PC-9 (cell line): ENCODE results near the gene AP4M1. TPM values are rescaled to one million over a fixed set of nuclear protein-coding genes. Genes with fewer than 3 reads are reported as not detected.

Experiments
- BruUV-seq: library from RNA; stranded (reverse); fragments of 400-500 nt; replicated peaks from 2 replicates; lab custom pipeline; 2021; lab: Mats Ljungman, UMichigan
- CTCF ChIA-PET: fragments of 300-600 bp; sonication (Branson Sonifier 250); formaldehyde crosslinking; loops from one replicate; lab custom pipeline; 2022; ENCODE audit warnings: antibody characterized with exemption; lab: Charles Lee
- POLR2A ChIA-PET: fragments of 300-600 bp; sonication (Branson Sonifier 250); formaldehyde crosslinking; loops from one replicate; lab custom pipeline; 2022; ENCODE audit warnings: antibody characterized with exemption; ENCODE audit not compliant: unreplicated experiment; lab: Charles Lee
- DNase-seq, 2 experiments: peaks; one replicate each; pipeline versions ENCODE4 v3.0.0 to v3.0.0-alpha.2; 2015 to 2022; ENCODE audit warnings: mixed read lengths in 1 of 2
- H2AFZ ChIP-seq: fragments of 200-600 bp; sonication (generic); 2 replicates; pipeline ENCODE4 v1.8.1; 2017; ENCODE audit warnings: antibody characterized with exemption
- H3F3A ChIP-seq: fragments of 200-600 bp; sonication (generic); 2 replicates; pipeline ENCODE4 v1.8.1; 2017; ENCODE audit warnings: antibody characterized with exemption, mild to moderate bottlenecking, low read depth; ENCODE audit not compliant: insufficient read depth
- H3K27ac ChIP-seq: fragments of 200-600 bp; sonication (generic); 2 replicates; pipeline ENCODE4 v1.6.1; 2016; ENCODE audit warnings: mixed run types
- H3K27me3 ChIP-seq: fragments of 200-600 bp; sonication (generic); 2 replicates; pipeline ENCODE4 v1.6.1; 2016; ENCODE audit warnings: low read depth, mixed run types; ENCODE audit not compliant: insufficient read depth
- H3K36me3 ChIP-seq: fragments of 200-600 bp; sonication (generic); 2 replicates; pipeline ENCODE4 v1.6.1; 2016; ENCODE audit warnings: low read depth, mixed run types
- H3K4me1 ChIP-seq: fragments of 200-600 bp; sonication (generic); replicated peaks from 2 replicates; pipeline ENCODE4 v1.6.1; 2016; ENCODE audit warnings: mixed run types; ENCODE audit not compliant: insufficient read depth
- H3K4me2 ChIP-seq: fragments of 200-600 bp; sonication (generic); 2 replicates; pipeline ENCODE4 v1.6.1; 2017; ENCODE audit warnings: mixed run types
- H3K4me3 ChIP-seq: fragments of 200-600 bp; sonication (generic); 2 replicates; pipeline ENCODE4 v1.6.1; 2016; ENCODE audit warnings: mixed run types
- H3K79me2 ChIP-seq: fragments of 200-600 bp; sonication (generic); 2 replicates; pipeline ENCODE4 v1.6.1; 2017; ENCODE audit warnings: low read depth, mixed run types
- H3K9me2 ChIP-seq: fragments of 200-600 bp; sonication (generic); 2 replicates; pipeline ENCODE4 v1.8.1; 2017; ENCODE audit warnings: mild to moderate bottlenecking; ENCODE audit not compliant: insufficient read depth
- H3K9me3 ChIP-seq: fragments of 200-600 bp; sonication (generic); 2 replicates; pipeline ENCODE4 v1.8.1; 2016; ENCODE audit warnings: low read depth; ENCODE audit not compliant: insufficient read depth
- H4K20me1 ChIP-seq: fragments of 200-600 bp; sonication (generic); 2 replicates; pipeline ENCODE4 v1.8.1; 2017; ENCODE audit not compliant: insufficient read depth
- EZH2 ChIP-seq: fragments of 200-600 bp; sonication (generic); IDR thresholded peaks from 2 replicates; pipeline ENCODE4 v1.8.0; 2017; ENCODE audit warnings: antibody characterized with exemption, low read depth
- intact Hi-C: fragments of 100-400 bp; cut with micrococcal nuclease; formaldehyde crosslinking; loops from one replicate; pipeline ENCODE4 v1.10.0; 2022; ENCODE audit not compliant: unreplicated experiment
- total RNA-seq: library from RNA; stranded (reverse); gene quantifications from 2 replicates; pipeline ENCODE4 v1.2.3, GENCODE V29; 2021
- TF ChIP-seq, protein P1 (sequence below): fragments of 200-600 bp; sonication (generic); conservative IDR thresholded peaks from 2 replicates; pipeline ENCODE4 v1.6.1; 2017; ENCODE audit warnings: mixed run types, antibody characterized with exemption, mild to moderate bottlenecking, moderate library complexity

The AP4M1 gene
- total RNA-seq, 1 experiment from 2014 or later = 18.1 TPM

DNA sequence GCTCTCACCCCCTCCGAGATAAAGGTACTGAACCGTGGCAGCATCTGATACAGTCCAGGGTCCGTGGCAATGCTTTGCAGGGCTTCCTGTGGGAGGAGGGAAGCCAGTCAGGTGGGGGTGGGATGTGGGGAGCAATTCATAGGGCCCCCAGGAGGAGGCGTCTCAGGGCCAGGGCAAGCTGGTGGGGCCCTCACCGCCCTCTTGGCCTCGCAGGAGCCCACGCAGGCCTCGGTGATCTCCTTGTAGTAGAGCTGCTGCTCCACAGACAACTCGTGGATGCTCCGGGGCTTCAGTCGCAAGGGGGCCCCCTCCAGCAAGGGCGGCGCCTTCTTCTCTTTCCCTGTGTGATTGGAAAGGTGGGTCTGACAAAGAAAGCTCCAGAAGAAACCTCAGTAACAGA lies 10.5 kb downstream of the AP4M1 start:
- Histone ChIP-seq H3K27ac (no peak overlapping the region), H3K4me1 (no peaks in the 10 kb centered on the region), H3K4me2 (no peak overlapping the region), H3F3A (no peaks in the 10 kb centered on the region; the same call in 1 of the 2 replicates), H2AFZ (no peak overlapping the region), H3K36me3 (peaks cover 4% of the 10 kb centered on the region), H3K4me3 (no peak overlapping the region), H3K9me2 (no peaks in the 10 kb centered on the region), H4K20me1 (no peaks in the 10 kb centered on the region), H3K9me3 (no peaks in the 10 kb centered on the region), H3K27me3 (no peaks in the 10 kb centered on the region), H3K79me2 (no peaks in the 10 kb centered on the region)
- TF ChIP-seq, protein P1, sequence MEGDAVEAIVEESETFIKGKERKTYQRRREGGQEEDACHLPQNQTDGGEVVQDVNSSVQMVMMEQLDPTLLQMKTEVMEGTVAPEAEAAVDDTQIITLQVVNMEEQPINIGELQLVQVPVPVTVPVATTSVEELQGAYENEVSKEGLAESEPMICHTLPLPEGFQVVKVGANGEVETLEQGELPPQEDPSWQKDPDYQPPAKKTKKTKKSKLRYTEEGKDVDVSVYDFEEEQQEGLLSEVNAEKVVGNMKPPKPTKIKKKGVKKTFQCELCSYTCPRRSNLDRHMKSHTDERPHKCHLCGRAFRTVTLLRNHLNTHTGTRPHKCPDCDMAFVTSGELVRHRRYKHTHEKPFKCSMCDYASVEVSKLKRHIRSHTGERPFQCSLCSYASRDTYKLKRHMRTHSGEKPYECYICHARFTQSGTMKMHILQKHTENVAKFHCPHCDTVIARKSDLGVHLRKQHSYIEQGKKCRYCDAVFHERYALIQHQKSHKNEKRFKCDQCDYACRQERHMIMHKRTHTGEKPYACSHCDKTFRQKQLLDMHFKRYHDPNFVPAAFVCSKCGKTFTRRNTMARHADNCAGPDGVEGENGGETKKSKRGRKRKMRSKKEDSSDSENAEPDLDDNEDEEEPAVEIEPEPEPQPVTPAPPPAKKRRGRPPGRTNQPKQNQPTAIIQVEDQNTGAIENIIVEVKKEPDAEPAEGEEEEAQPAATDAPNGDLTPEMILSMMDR = no peak
- no peak for TF ChIP-seq EZH2
- no peak for DNase-seq
- ChIA-PET POLR2A (no interaction called here), CTCF (interaction anchor here (0.6 kb wide), 1 partner anchor 9 kb away, joined by 6 read pairs; no protein-coding TSS in a partner anchor)
- no TSS peak for BruUV-seq
- intact Hi-C loops = no loop called here

DNA sequence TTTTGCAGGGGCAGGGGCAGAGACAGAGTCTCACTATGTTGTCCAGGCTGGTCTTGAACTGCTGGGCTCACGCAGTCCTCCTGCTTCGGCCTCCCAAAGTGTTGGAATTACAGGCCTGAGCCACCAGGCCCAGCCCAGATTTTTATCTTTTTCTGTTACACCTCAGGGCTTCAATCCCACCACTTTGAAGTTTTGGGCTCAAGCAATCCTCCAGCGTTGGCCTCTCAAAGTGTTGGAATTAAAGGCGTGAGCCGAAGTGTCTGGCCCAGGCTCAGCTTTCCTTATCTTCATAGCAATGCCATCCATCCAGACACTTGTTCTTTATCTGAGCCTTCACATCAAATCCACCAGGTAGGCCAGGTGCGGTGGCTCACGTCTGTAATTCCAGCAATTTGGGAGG lies 13.6 kb downstream of the AP4M1 start:
- CTCF ChIA-PET = no interaction called here
- Histone ChIP-seq H3K4me2 (no peak overlapping the region), H2AFZ (no peak overlapping the region), H3K4me1 (no peaks in the 10 kb centered on the region; the same call in 1 of the 2 replicates), H4K20me1 (no peaks in the 10 kb centered on the region), H3F3A (no peaks in the 10 kb centered on the region; the same call in 1 of the 2 replicates), H3K27me3 (no peaks in the 10 kb centered on the region), H3K9me3 (no peaks in the 10 kb centered on the region), H3K4me3 (no peak overlapping the region), H3K9me2 (no peaks in the 10 kb centered on the region), H3K79me2 (no peaks in the 10 kb centered on the region), H3K36me3 (no peaks in the 10 kb centered on the region), H3K27ac (no peak overlapping the region)
- TF ChIP-seq, protein P1 = no peak
- no TSS peak for BruUV-seq
- POLR2A ChIA-PET = no interaction called here
- DNase-seq = no peak
- intact Hi-C loops = no loop called here

DNA sequence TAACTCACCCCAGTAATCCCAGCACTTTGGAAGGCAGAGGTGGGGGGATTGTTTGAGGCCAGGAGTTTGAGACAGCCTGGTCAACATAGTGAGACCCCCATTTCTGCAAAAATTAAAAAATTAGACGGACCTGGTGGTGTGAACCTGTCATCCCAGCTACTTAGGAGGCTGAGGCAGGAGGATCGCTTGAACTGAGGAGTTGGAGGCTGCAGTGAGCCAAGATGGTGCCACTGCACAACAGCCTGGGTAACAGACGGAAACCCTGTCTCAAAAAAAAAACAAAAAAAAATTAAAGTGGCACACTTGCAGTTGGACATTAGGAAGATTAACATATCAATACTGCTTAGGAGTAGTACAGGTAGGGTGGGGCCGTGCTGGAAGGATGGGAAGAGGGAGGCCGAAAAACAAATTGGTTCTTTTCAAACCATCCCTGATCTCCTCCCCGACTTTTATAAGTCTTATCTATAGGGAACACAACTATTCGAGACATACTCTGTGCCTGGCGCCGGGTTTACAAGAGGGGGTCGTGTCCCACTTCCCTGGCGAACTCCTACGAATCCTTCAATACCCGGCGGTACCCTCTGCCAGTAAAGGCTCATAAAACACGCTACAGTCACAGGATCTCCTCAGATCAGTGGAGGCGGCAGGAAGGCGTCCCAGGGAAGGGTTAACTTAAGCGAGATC lies 17.1 kb downstream of the AP4M1 start:
- TSS peak; percentile 44 for BruUV-seq
- Histone ChIP-seq H3K4me2 (peak overlapping the region; percentile 87), H3K79me2 (no peaks in the 10 kb centered on the region), H3K9me2 (no peaks in the 10 kb centered on the region), H3K27ac (no peak overlapping the region; the same call in 1 of the 2 replicates), H3F3A (no peaks in the 10 kb centered on the region; the same call in 1 of the 2 replicates), H4K20me1 (no peaks in the 10 kb centered on the region), H3K4me1 (peaks cover 5% of the 10 kb centered on the region; the same call in 1 of the 2 replicates), H2AFZ (peak overlapping the region; percentile 89), H3K36me3 (no peaks in the 10 kb centered on the region), H3K9me3 (no peaks in the 10 kb centered on the region), H3K27me3 (no peaks in the 10 kb centered on the region), H3K4me3 (peak overlapping the region; percentile 76)
- TF ChIP-seq, protein P1 = no peak
- TF ChIP-seq EZH2 = no peak
- POLR2A ChIA-PET = no interaction called here
- no peak for DNase-seq
- intact Hi-C loops = loop anchor here (1.0 kb wide), 1 partner anchor 17 kb away; the partner anchor contains the start of genes AP4M1 and MCM7
- CTCF ChIA-PET = no interaction called here
